GM12892 (cell line): Measurements from ENCODE around the gene IL20RB.

Source experiments
- POLR2A ChIP-seq: IDR thresholded peaks from 2 replicates; pipeline ENCODE4 v1.6.1; 2011; ENCODE audit warnings: low read depth, low read length, control low read depth
- POLR2AphosphoS5 ChIP-seq: IDR thresholded peaks from 2 replicates; pipeline ENCODE4 v1.6.1; 2011; ENCODE audit warnings: low read depth, low read length, control low read depth

GRCh38 chr3:136928240-136928639 is 29.5 kb upstream of the IL20RB start:
- no peak for TF ChIP-seq POLR2AphosphoS5
- TF ChIP-seq POLR2A: no peak
